Panc1 (cell line): ENCODE data around the gene CPA5.

Source experiments
- CTCF ChIP-seq: fragments of 450-650 bp; IDR thresholded peaks from 2 replicates; pipeline ENCODE4 v1.5.1; 2017; ENCODE audit warnings: mild to moderate bottlenecking
- POLR2AphosphoS5 ChIP-seq: IDR thresholded peaks from 2 replicates; pipeline ENCODE4 v1.6.1; 2012; ENCODE audit warnings: mild to moderate bottlenecking, low read depth, low read length, moderate library complexity
- TF ChIP-seq, protein P1 (sequence below), 2 experiments: IDR thresholded peaks; 2 replicates each; pipeline ENCODE4 v1.6.1; 2011 to 2012; ENCODE audit warnings: low read depth in 2 of 2, control low read depth in 1 of 2, low read length in 1 of 2, mild to moderate bottlenecking in 1 of 2, moderate library complexity in 1 of 2; ENCODE audit not compliant: insufficient read depth in 1 of 2

DNA sequence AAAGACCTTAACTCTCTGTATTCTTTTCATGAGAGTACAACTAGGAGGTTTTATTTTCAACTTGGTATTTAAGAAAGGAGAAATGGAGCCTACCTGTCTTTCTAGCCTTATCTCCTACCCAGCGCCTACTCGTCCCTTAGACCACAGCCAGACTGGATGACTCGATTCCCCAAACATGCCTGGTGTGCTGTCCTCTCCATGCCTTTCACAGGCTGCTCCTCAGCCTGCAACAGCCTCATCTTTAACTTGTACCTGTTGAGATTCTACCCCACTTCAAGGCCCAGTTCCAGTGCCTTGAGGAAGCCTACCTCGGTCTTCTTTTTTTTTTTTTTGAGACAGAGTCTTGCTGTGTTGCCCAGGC, 65.1 kb downstream of the CPA5 start:
- no peak for TF ChIP-seq CTCF
- no peak for TF ChIP-seq POLR2AphosphoS5
- TF ChIP-seq, protein P1, sequence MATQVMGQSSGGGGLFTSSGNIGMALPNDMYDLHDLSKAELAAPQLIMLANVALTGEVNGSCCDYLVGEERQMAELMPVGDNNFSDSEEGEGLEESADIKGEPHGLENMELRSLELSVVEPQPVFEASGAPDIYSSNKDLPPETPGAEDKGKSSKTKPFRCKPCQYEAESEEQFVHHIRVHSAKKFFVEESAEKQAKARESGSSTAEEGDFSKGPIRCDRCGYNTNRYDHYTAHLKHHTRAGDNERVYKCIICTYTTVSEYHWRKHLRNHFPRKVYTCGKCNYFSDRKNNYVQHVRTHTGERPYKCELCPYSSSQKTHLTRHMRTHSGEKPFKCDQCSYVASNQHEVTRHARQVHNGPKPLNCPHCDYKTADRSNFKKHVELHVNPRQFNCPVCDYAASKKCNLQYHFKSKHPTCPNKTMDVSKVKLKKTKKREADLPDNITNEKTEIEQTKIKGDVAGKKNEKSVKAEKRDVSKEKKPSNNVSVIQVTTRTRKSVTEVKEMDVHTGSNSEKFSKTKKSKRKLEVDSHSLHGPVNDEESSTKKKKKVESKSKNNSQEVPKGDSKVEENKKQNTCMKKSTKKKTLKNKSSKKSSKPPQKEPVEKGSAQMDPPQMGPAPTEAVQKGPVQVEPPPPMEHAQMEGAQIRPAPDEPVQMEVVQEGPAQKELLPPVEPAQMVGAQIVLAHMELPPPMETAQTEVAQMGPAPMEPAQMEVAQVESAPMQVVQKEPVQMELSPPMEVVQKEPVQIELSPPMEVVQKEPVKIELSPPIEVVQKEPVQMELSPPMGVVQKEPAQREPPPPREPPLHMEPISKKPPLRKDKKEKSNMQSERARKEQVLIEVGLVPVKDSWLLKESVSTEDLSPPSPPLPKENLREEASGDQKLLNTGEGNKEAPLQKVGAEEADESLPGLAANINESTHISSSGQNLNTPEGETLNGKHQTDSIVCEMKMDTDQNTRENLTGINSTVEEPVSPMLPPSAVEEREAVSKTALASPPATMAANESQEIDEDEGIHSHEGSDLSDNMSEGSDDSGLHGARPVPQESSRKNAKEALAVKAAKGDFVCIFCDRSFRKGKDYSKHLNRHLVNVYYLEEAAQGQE (IDR thresholded peaks at IDR 0.05; ENCODE audit: insufficient read depth in 1 of 2, low read depth in 2 of 2, low read length in 1 of 2): no peak
